Measurements from ENCODE around the gene SAPCD2. TPM values are rescaled to one million over a fixed set of nuclear protein-coding genes. Genes with fewer than 3 reads are reported as not detected.
"Not testable (repeated sequence)": the region's sequence is repeated elsewhere in the genome, so short reads cannot be mapped to it uniquely, and the experiment has no call there.

Gene SAPCD2
- polyA plus RNA-seq, 1 donor (not counting 4 experiments of a cell fraction or from before 2014, with no cell fraction given), result 1.6 TPM

- FAIRE-seq (no peak), DNase-seq (ENCODE audit: low read depth, low spot score) (no peak)
- no peaks in the 10 kb centered on the region for H3K9me1 ChIP-seq (ENCODE audit: control insufficient read depth, extremely low read depth, insufficient read depth, low read length)
- no peak overlapping the region for H3K27ac ChIP-seq (ENCODE audit: control insufficient read depth, insufficient read depth, low read length)
- no peak overlapping the region for H2AFZ ChIP-seq (ENCODE audit: control insufficient read depth, low read length)
- H3K4me2 ChIP-seq (ENCODE audit: control insufficient read depth, extremely low read depth, insufficient read depth, low read depth, low read length), result no peak overlapping the region
- dilution Hi-C loops (cut with MboI; ENCODE audit: extremely low pct_ligation_motif_present, low sequenced_read_pairs), result no loop called here
- H3K79me2 ChIP-seq (ENCODE audit: control insufficient read depth, insufficient read depth, low read length), result no peaks in the 10 kb centered on the region
- no peak overlapping the region for H3K9ac ChIP-seq (ENCODE audit: control insufficient read depth, extremely low read depth, insufficient read depth, low read length)
- no peaks in the 10 kb centered on the region for H3K36me3 ChIP-seq (ENCODE audit: control insufficient read depth in 2 of 2, extremely low read depth in 1 of 2, insufficient read depth in 2 of 2, low read length in 2 of 2)
- TF ChIP-seq, protein P1, sequence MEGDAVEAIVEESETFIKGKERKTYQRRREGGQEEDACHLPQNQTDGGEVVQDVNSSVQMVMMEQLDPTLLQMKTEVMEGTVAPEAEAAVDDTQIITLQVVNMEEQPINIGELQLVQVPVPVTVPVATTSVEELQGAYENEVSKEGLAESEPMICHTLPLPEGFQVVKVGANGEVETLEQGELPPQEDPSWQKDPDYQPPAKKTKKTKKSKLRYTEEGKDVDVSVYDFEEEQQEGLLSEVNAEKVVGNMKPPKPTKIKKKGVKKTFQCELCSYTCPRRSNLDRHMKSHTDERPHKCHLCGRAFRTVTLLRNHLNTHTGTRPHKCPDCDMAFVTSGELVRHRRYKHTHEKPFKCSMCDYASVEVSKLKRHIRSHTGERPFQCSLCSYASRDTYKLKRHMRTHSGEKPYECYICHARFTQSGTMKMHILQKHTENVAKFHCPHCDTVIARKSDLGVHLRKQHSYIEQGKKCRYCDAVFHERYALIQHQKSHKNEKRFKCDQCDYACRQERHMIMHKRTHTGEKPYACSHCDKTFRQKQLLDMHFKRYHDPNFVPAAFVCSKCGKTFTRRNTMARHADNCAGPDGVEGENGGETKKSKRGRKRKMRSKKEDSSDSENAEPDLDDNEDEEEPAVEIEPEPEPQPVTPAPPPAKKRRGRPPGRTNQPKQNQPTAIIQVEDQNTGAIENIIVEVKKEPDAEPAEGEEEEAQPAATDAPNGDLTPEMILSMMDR (optimal IDR thresholded peaks at IDR 0.05 in 1 of 3, IDR thresholded peaks at IDR 0.05 in 1 of 3, conservative IDR thresholded peaks at IDR 0.05 in 1 of 3; ENCODE audit: extremely low read depth in 1 of 3, insufficient read depth in 2 of 3, low read length in 3 of 3), result peak; percentile 74 to 97 (median 95)
- no peak for TF ChIP-seq EZH2 (IDR thresholded peaks at IDR 0.05; ENCODE audit: low read length)
- H3K4me1 ChIP-seq (ENCODE audit: control insufficient read depth, extremely low read depth, insufficient read depth, low read length), result peaks cover 18% of the 10 kb centered on the region
- H3K9me3 ChIP-seq (ENCODE audit: control insufficient read depth, low read depth, low read length), result no peaks in the 10 kb centered on the region
- H4K20me1 ChIP-seq (ENCODE audit: control insufficient read depth, extremely low read depth, insufficient read depth, low read length), result no peaks in the 10 kb centered on the region
- no peak overlapping the region for H3K4me3 ChIP-seq (ENCODE audit: control insufficient read depth in 2 of 3, extremely low read depth in 1 of 3, insufficient read depth in 2 of 3, low read depth in 1 of 3, low read length in 3 of 3)
- H3K27me3 ChIP-seq (ENCODE audit: control insufficient read depth, extremely low read depth, insufficient read depth, low read length), result no peaks in the 10 kb centered on the region
Measured at GRCh38 chr9:137064027-137064879, 6.1 kb downstream of the SAPCD2 start.

GRCh38 chr9:137063311-137064026 is 6.9 kb downstream of the SAPCD2 start:
- no peak overlapping the region for H2AFZ ChIP-seq (ENCODE audit: control insufficient read depth, low read length)
- H3K36me3 ChIP-seq (ENCODE audit: control insufficient read depth in 2 of 2, extremely low read depth in 1 of 2, insufficient read depth in 2 of 2, low read length in 2 of 2), result no peaks in the 10 kb centered on the region
- H3K27ac ChIP-seq (ENCODE audit: control insufficient read depth, insufficient read depth, low read length), result no peak overlapping the region
- no peaks in the 10 kb centered on the region for H4K20me1 ChIP-seq (ENCODE audit: control insufficient read depth, extremely low read depth, insufficient read depth, low read length)
- no peaks in the 10 kb centered on the region for H3K9me3 ChIP-seq (ENCODE audit: control insufficient read depth, low read depth, low read length)
- TF ChIP-seq EZH2 (IDR thresholded peaks at IDR 0.05; ENCODE audit: low read length), result no peak
- TF ChIP-seq, protein P1 (optimal IDR thresholded peaks at IDR 0.05 in 1 of 3, IDR thresholded peaks at IDR 0.05 in 1 of 3, conservative IDR thresholded peaks at IDR 0.05 in 1 of 3; ENCODE audit: extremely low read depth in 1 of 3, insufficient read depth in 2 of 3, low read length in 3 of 3), result no peak
- H3K4me2 ChIP-seq (ENCODE audit: control insufficient read depth, extremely low read depth, insufficient read depth, low read depth, low read length), result no peak overlapping the region
- dilution Hi-C loops (cut with MboI; ENCODE audit: extremely low pct_ligation_motif_present, low sequenced_read_pairs), result no loop called here
- FAIRE-seq, result no peak
- no peaks in the 10 kb centered on the region for H3K9me1 ChIP-seq (ENCODE audit: control insufficient read depth, extremely low read depth, insufficient read depth, low read length)
- H3K4me3 ChIP-seq (ENCODE audit: control insufficient read depth in 2 of 3, extremely low read depth in 1 of 3, insufficient read depth in 2 of 3, low read depth in 1 of 3, low read length in 3 of 3), result no peak overlapping the region
- no peaks in the 10 kb centered on the region for H3K79me2 ChIP-seq (ENCODE audit: control insufficient read depth, insufficient read depth, low read length)
- H3K27me3 ChIP-seq (ENCODE audit: control insufficient read depth, extremely low read depth, insufficient read depth, low read length), result no peaks in the 10 kb centered on the region
- H3K9ac ChIP-seq (ENCODE audit: control insufficient read depth, extremely low read depth, insufficient read depth, low read length), result no peak overlapping the region
- DNase-seq (ENCODE audit: low read depth, low spot score), result no peak
- H3K4me1 ChIP-seq (ENCODE audit: control insufficient read depth, extremely low read depth, insufficient read depth, low read length), result peaks cover 16% of the 10 kb centered on the region

DNA sequence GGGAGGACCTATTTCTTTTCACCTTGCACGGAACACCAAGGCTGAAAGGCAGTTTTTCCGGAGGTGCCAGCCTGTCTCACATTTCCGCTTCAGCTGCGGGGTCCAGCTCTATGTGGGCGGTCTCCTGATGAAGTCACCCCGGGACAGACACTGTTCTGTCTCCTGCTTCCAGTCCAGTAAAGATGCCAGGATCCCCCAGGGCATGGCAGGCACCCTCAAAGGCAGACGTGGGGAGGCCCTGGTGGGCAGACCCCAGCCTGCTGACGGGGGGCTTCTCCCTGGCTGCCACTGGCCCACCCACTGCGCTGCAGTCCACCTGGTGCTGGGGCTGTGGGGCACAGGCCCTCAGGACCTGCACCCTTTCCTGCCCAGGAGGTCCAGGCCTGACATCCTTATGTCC is 7.6 kb downstream of the SAPCD2 start:
- H3K27ac ChIP-seq (ENCODE audit: control insufficient read depth, insufficient read depth, low read length); FAIRE-seq; H3K79me2 ChIP-seq (ENCODE audit: control insufficient read depth, insufficient read depth, low read length); H2AFZ ChIP-seq (ENCODE audit: control insufficient read depth, low read length); dilution Hi-C loops (cut with MboI; ENCODE audit: extremely low pct_ligation_motif_present, low sequenced_read_pairs); DNase-seq (ENCODE audit: low read depth, low spot score); H3K9me3 ChIP-seq (ENCODE audit: control insufficient read depth, low read depth, low read length); H3K36me3 ChIP-seq (ENCODE audit: control insufficient read depth in 2 of 2, extremely low read depth in 1 of 2, insufficient read depth in 2 of 2, low read length in 2 of 2); H3K4me3 ChIP-seq (ENCODE audit: control insufficient read depth in 2 of 3, extremely low read depth in 1 of 3, insufficient read depth in 2 of 3, low read depth in 1 of 3, low read length in 3 of 3); H4K20me1 ChIP-seq (ENCODE audit: control insufficient read depth, extremely low read depth, insufficient read depth, low read length); H3K9me1 ChIP-seq (ENCODE audit: control insufficient read depth, extremely low read depth, insufficient read depth, low read length); H3K27me3 ChIP-seq (ENCODE audit: control insufficient read depth, extremely low read depth, insufficient read depth, low read length); H3K9ac ChIP-seq (ENCODE audit: control insufficient read depth, extremely low read depth, insufficient read depth, low read length): not testable (repeated sequence)
- peaks cover 12% of the 10 kb centered on the region for H3K4me1 ChIP-seq (ENCODE audit: control insufficient read depth, extremely low read depth, insufficient read depth, low read length)
- H3K4me2 ChIP-seq (ENCODE audit: control insufficient read depth, extremely low read depth, insufficient read depth, low read depth, low read length), result peak overlapping the region; percentile 54
